Fibroblast of lung (primary cell): ENCODE data around the gene ABCG2. TPM values are rescaled to one million over a fixed set of nuclear protein-coding genes. Genes with fewer than 3 reads are reported as not detected.

ENCODE experiments used
- DNase-seq, 2 donors: peaks; one replicate each; pipeline versions ENCODE4 v3.0.0 to v3.0.0-alpha.2; 2010; ENCODE audit warnings: low read depth in 2 of 2
- H2AFZ ChIP-seq: 2 replicates; pipeline ENCODE4 v1.5.1; 2012; ENCODE audit warnings: low read length, control low read depth, inconsistent platforms
- H3K27ac ChIP-seq: 2 replicates; pipeline ENCODE4 v1.5.1; 2011; ENCODE audit warnings: low read length, control low read depth; ENCODE audit not compliant: insufficient read depth
- H3K27me3 ChIP-seq: 2 replicates; pipeline ENCODE4 v1.5.1; 2011; ENCODE audit warnings: mild to moderate bottlenecking, low read length; ENCODE audit not compliant: control insufficient read depth, insufficient read depth
- H3K36me3 ChIP-seq: 2 replicates; pipeline ENCODE4 v1.5.1; 2011; ENCODE audit warnings: low read length; ENCODE audit not compliant: control insufficient read depth, insufficient read depth
- H3K4me1 ChIP-seq: 2 replicates; pipeline ENCODE4 v1.5.1; 2011; ENCODE audit warnings: low read length; ENCODE audit not compliant: control insufficient read depth, insufficient read depth; ENCODE audit errors: extremely low read depth
- H3K4me2 ChIP-seq: 2 replicates; pipeline ENCODE4 v1.5.1; 2011; ENCODE audit warnings: low read length, control low read depth; ENCODE audit not compliant: insufficient read depth; ENCODE audit errors: extremely low read depth
- H3K4me3 ChIP-seq, 4 experiments: fragments of 200-600 bp in 1 of 4; sonication (generic) in 1 of 4; replicated peaks in 1 of 4; 2 replicates each; pipeline ENCODE4 v1.5.1; 2011 to 2016; ENCODE audit warnings: low read length in 4 of 4, low read depth in 3 of 4, mild to moderate bottlenecking in 3 of 4, control low read depth in 2 of 4, inconsistent platforms in 1 of 4, mixed read lengths in 1 of 4; ENCODE audit not compliant: insufficient read depth in 1 of 4; ENCODE audit errors: control extremely low read depth in 1 of 4
- H3K79me2 ChIP-seq: 2 replicates; pipeline ENCODE4 v1.5.1; 2012; ENCODE audit warnings: mild to moderate bottlenecking, low read length, inconsistent platforms; ENCODE audit not compliant: control insufficient read depth, insufficient read depth
- H3K9ac ChIP-seq: 2 replicates; pipeline ENCODE4 v1.5.1; 2011; ENCODE audit warnings: mild to moderate bottlenecking, low read length, control low read depth; ENCODE audit not compliant: insufficient read depth
- H3K9me3 ChIP-seq: 2 replicates; pipeline ENCODE4 v1.5.1; 2012; ENCODE audit warnings: low read depth, low read length; ENCODE audit not compliant: control insufficient read depth, insufficient read depth
- H4K20me1 ChIP-seq: 2 replicates; pipeline ENCODE4 v1.5.1; 2011; ENCODE audit warnings: low read length; ENCODE audit not compliant: control insufficient read depth, insufficient read depth; ENCODE audit errors: extremely low read depth
- CTCF ChIP-seq, 2 donors: IDR thresholded peaks in 1 of 2; conservative IDR thresholded peaks in 1 of 2; 1 replicate in 1 of 2; 2 replicates in 1 of 2; pipeline ENCODE4 v1.5.1; 2011 to 2012; ENCODE audit warnings: low read length in 2 of 2, control low read depth in 1 of 2, inconsistent platforms in 1 of 2, low read depth in 1 of 2, mild to moderate bottlenecking in 1 of 2
- EZH2 ChIP-seq: IDR thresholded peaks from 2 replicates; pipeline ENCODE4 v1.5.1; 2012; ENCODE audit warnings: low read length, control low read depth, mild to moderate bottlenecking; ENCODE audit errors: missing control alignments
- polyA plus RNA-seq, 2 donors: library from polyadenylated mRNA; depleted of rRNA in 1 of 2; stranded (reverse) in 1 of 2; unstranded in 1 of 2; fragments of >200 nt; gene quantifications; 2 replicates each; pipeline ENCODE4 v1.2.1, GENCODE V29; 2011 to 2012; ENCODE audit warnings: missing spikeins in 1 of 2
- total RNA-seq: library from RNA; depleted of rRNA; stranded (reverse); fragments of >200 nt; gene quantifications from 2 replicates; pipeline ENCODE4 v1.2.1, GENCODE V29; 2014

Gene ABCG2
- total and polyA plus RNA-seq, 2 donors (not counting 1 experiment from before 2014, with no cell fraction given): 1.3 to 5.5 TPM

- H3K4me1 ChIP-seq: peaks cover 8% of the 10 kb centered on the region
- H3K27ac ChIP-seq: no peak overlapping the region
- no peak overlapping the region for H3K4me2 ChIP-seq
- no peaks in the 10 kb centered on the region for H3K36me3 ChIP-seq
- H3K9ac ChIP-seq: no peak overlapping the region
- H3K4me3 ChIP-seq: no peak overlapping the region
- no peaks in the 10 kb centered on the region for H3K9me3 ChIP-seq
- DNase-seq: no peak
- H2AFZ ChIP-seq: no peak overlapping the region
- no peaks in the 10 kb centered on the region for H3K27me3 ChIP-seq
- TF ChIP-seq CTCF (conservative IDR thresholded peaks at IDR 0.05 in 1 of 2, IDR thresholded peaks at IDR 0.05 in 1 of 2; ENCODE audit: low read depth in 1 of 2, low read length in 2 of 2): no peak
- TF ChIP-seq EZH2: no peak
- no peaks in the 10 kb centered on the region for H4K20me1 ChIP-seq
- H3K79me2 ChIP-seq: no peaks in the 10 kb centered on the region
Observed at GRCh38 chr4:88179261-88179660, 20.8 kb upstream of the ABCG2 start.

GRCh38 chr4:88178626-88179231, 20.3 kb upstream of the ABCG2 start:
- Histone ChIP-seq H4K20me1 (no peaks in the 10 kb centered on the region), H3K4me3 (no peak overlapping the region), H3K9ac (no peak overlapping the region), H3K4me1 (peaks cover 8% of the 10 kb centered on the region), H3K9me3 (no peaks in the 10 kb centered on the region), H3K36me3 (no peaks in the 10 kb centered on the region), H3K79me2 (no peaks in the 10 kb centered on the region), H3K27me3 (no peaks in the 10 kb centered on the region), H2AFZ (no peak overlapping the region), H3K4me2 (no peak overlapping the region), H3K27ac (no peak overlapping the region)
- no peak for TF ChIP-seq EZH2
- no peak for TF ChIP-seq CTCF (conservative IDR thresholded peaks at IDR 0.05 in 1 of 2, IDR thresholded peaks at IDR 0.05 in 1 of 2; ENCODE audit: low read depth in 1 of 2, low read length in 2 of 2)
- no peak for DNase-seq

- Histone ChIP-seq H4K20me1 (no peaks in the 10 kb centered on the region), H3K27ac (no peak overlapping the region), H3K79me2 (no peaks in the 10 kb centered on the region), H2AFZ (peak overlapping the region; percentile 1), H3K4me3 (no peak overlapping the region), H3K4me2 (no peak overlapping the region), H3K9me3 (no peaks in the 10 kb centered on the region), H3K9ac (no peak overlapping the region), H3K4me1 (peaks cover 8% of the 10 kb centered on the region), H3K27me3 (no peaks in the 10 kb centered on the region), H3K36me3 (no peaks in the 10 kb centered on the region)
- TF ChIP-seq EZH2: no peak
- no peak for TF ChIP-seq CTCF (conservative IDR thresholded peaks at IDR 0.05 in 1 of 2, IDR thresholded peaks at IDR 0.05 in 1 of 2; ENCODE audit: low read depth in 1 of 2, low read length in 2 of 2)
- DNase-seq: peak; percentile 71 to 91
Observed at GRCh38 chr4:88177983-88178625, 19.7 kb upstream of the ABCG2 start.
